H1 (cell line): ENCODE results near the gene FARS2. TPM values are rescaled to one million over a fixed set of nuclear protein-coding genes. Genes with fewer than 3 reads are reported as not detected.

Experiments
- CTCF ChIA-PET: fragments of 300-600 bp; sonication (Branson Sonifier 250); formaldehyde crosslinking; loops from one replicate; lab custom pipeline; 2021; ENCODE audit not compliant: partially characterized antibody; lab: Charles Lee
- POLR2A ChIA-PET: fragments of 300-600 bp; sonication (Branson Sonifier 250); formaldehyde crosslinking; loops from one replicate; lab custom pipeline; 2021; ENCODE audit warnings: inconsistent platforms; ENCODE audit not compliant: partially characterized antibody; lab: Charles Lee
- DNase-seq, 2 experiments: peaks; one replicate each; pipeline versions ENCODE4 v3.0.0 to v3.0.0-alpha.2; 2010 to 2022; ENCODE audit warnings: low spot score in 2 of 2, low read depth in 1 of 2, mixed read lengths in 1 of 2
- FAIRE-seq: peaks from 2 replicates; lab custom pipeline; 2011; peaks lifted over from hg19 to GRCh38; lab: Jason Lieb, UNC
- H2AFZ ChIP-seq: 2 replicates; pipeline ENCODE4 v1.8.1; 2012; ENCODE audit warnings: low read length, inconsistent platforms
- H2AK5ac ChIP-seq: 2 replicates; pipeline ENCODE4 v1.6.1; 2013; ENCODE audit warnings: low read depth, low read length
- H2BK120ac ChIP-seq: replicated peaks from 2 replicates; pipeline ENCODE3; 2013; ENCODE audit warnings: low read depth, low read length, inconsistent platforms
- H2BK12ac ChIP-seq: 2 replicates; pipeline ENCODE4 v1.6.1; 2013; ENCODE audit warnings: low read depth, low read length
- H2BK15ac ChIP-seq: 2 replicates; pipeline ENCODE4 v1.6.1; 2013; ENCODE audit warnings: low read length
- H2BK20ac ChIP-seq: 2 replicates; pipeline ENCODE4 v1.6.1; 2013; ENCODE audit warnings: low read length
- H2BK5ac ChIP-seq: 2 replicates; pipeline ENCODE4 v1.6.1; 2013; ENCODE audit warnings: low read depth, low read length
- H3K14ac ChIP-seq: 2 replicates; pipeline ENCODE4 v1.6.1; 2013; ENCODE audit warnings: inconsistent platforms; ENCODE audit not compliant: insufficient read length
- H3K18ac ChIP-seq: 2 replicates; pipeline ENCODE4 v1.6.1; 2013; ENCODE audit warnings: low read length; ENCODE audit errors: extremely low read depth
- H3K23ac ChIP-seq: 2 replicates; pipeline ENCODE4 v1.6.1; 2013; ENCODE audit warnings: inconsistent platforms; ENCODE audit not compliant: insufficient read length
- H3K23me2 ChIP-seq: 2 replicates; pipeline ENCODE4 v1.6.1; 2013; ENCODE audit warnings: low read depth, low read length
- H3K27ac ChIP-seq: 2 replicates; pipeline ENCODE4 v1.6.1; 2011; ENCODE audit warnings: low read depth, low read length, inconsistent platforms
- H3K27me3 ChIP-seq, 4 experiments: replicated peaks in 1 of 4; 1 replicate in 1 of 4; 2 replicates in 3 of 4; pipeline versions ENCODE4 v1.6.1 to v1.8.1; 2011 to 2013; ENCODE audit warnings: low read length in 3 of 4, mild to moderate bottlenecking in 3 of 4, inconsistent platforms in 2 of 4, mixed read lengths in 2 of 4, moderate library complexity in 1 of 4; ENCODE audit not compliant: control insufficient read depth in 3 of 4, insufficient read depth in 3 of 4; ENCODE audit errors: extremely low read depth in 1 of 4
- H3K36me3 ChIP-seq, 4 experiments: 2 replicates each; pipeline versions ENCODE4 v1.6.1 to v1.8.1; 2011 to 2013; ENCODE audit warnings: mild to moderate bottlenecking in 4 of 4, low read length in 3 of 4, moderate library complexity in 2 of 4, control low read depth in 1 of 4, inconsistent platforms in 1 of 4; ENCODE audit not compliant: insufficient read depth in 4 of 4, control insufficient read depth in 2 of 4
- H3K4ac ChIP-seq: replicated peaks from 2 replicates; pipeline ENCODE3; 2013; ENCODE audit warnings: low read length, low read depth, mixed read lengths, inconsistent platforms; ENCODE audit not compliant: insufficient read length
- H3K4me1 ChIP-seq, 4 experiments: replicated peaks in 1 of 4; 1 replicate in 1 of 4; 2 replicates in 3 of 4; pipeline versions ENCODE4 v1.6.1 to v1.8.1; 2011 to 2013; ENCODE audit warnings: low read length in 3 of 4, inconsistent platforms in 2 of 4, mixed read lengths in 1 of 4; ENCODE audit not compliant: insufficient read depth in 4 of 4, control insufficient read depth in 3 of 4
- H3K4me2 ChIP-seq, 2 experiments: 2 replicates each; pipeline versions ENCODE4 v1.6.1 to v1.8.1; 2011 to 2013; ENCODE audit warnings: low read depth in 2 of 2, low read length in 2 of 2, control low read depth in 1 of 2, inconsistent platforms in 1 of 2, mild to moderate bottlenecking in 1 of 2; ENCODE audit not compliant: insufficient read depth in 1 of 2
- H3K4me3 ChIP-seq, 4 experiments: fragments of 200-600, 300-600 bp in 1 of 4; sonication (generic), shearing (Covaris generic), sonication (Bioruptor Twin) in 1 of 4; 2 replicates each; pipeline versions ENCODE4 v1.5.1 to v1.8.1; 2011 to 2016; ENCODE audit warnings: low read length in 4 of 4, low read depth in 3 of 4, control low read depth in 2 of 4, inconsistent platforms in 2 of 4, mild to moderate bottlenecking in 2 of 4, mixed read lengths in 1 of 4, moderate library complexity in 1 of 4; ENCODE audit not compliant: insufficient read depth in 2 of 4; ENCODE audit errors: extremely low read depth in 1 of 4
- H3K56ac ChIP-seq: replicated peaks from 2 replicates; pipeline ENCODE3; 2013; ENCODE audit warnings: low read depth, mild to moderate bottlenecking, mixed read lengths, low read length, inconsistent platforms; ENCODE audit not compliant: insufficient read length
- H3K79me1 ChIP-seq: 2 replicates; pipeline ENCODE4 v1.6.1; 2013; ENCODE audit warnings: low read depth, low read length, control low read depth
- H3K79me2 ChIP-seq, 2 experiments: 2 replicates each; pipeline versions ENCODE4 v1.6.1 to v1.8.1; 2012 to 2013; ENCODE audit warnings: low read length in 2 of 2, mild to moderate bottlenecking in 2 of 2, inconsistent platforms in 1 of 2; ENCODE audit not compliant: insufficient read depth in 2 of 2, control insufficient read depth in 1 of 2
- H3K9ac ChIP-seq, 4 experiments: replicated peaks in 1 of 4; 1 replicate in 1 of 4; 2 replicates in 3 of 4; pipeline versions ENCODE4 v1.6.1 to v1.8.1; 2011 to 2013; ENCODE audit warnings: low read depth in 3 of 4, low read length in 3 of 4, control low read depth in 2 of 4, mild to moderate bottlenecking in 2 of 4, moderate library complexity in 2 of 4, inconsistent platforms in 1 of 4; ENCODE audit errors: extremely low read depth in 1 of 4
- H3K9me3 ChIP-seq, 2 experiments: 2 replicates each; pipeline versions ENCODE4 v1.6.1 to v1.8.1; 2012 to 2013; ENCODE audit warnings: mild to moderate bottlenecking in 2 of 2, moderate library complexity in 2 of 2, control low read depth in 1 of 2, inconsistent platforms in 1 of 2, low read depth in 1 of 2, low read length in 1 of 2, mixed read lengths in 1 of 2; ENCODE audit not compliant: insufficient read depth in 2 of 2
- H4K20me1 ChIP-seq, 2 experiments: replicated peaks in 1 of 2; 2 replicates each; pipeline versions ENCODE3 to v1.8.1; 2011 to 2013; ENCODE audit warnings: inconsistent platforms in 2 of 2, low read length in 2 of 2, mild to moderate bottlenecking in 1 of 2; ENCODE audit not compliant: insufficient read depth in 2 of 2, control insufficient read depth in 1 of 2
- H4K5ac ChIP-seq: 2 replicates; pipeline ENCODE4 v1.6.1; 2013; ENCODE audit warnings: low read length, low read depth, mixed read lengths, inconsistent platforms; ENCODE audit not compliant: insufficient read length
- H4K8ac ChIP-seq: 2 replicates; pipeline ENCODE4 v1.8.0; 2013; ENCODE audit warnings: mild to moderate bottlenecking, moderate library complexity, low read length, inconsistent platforms; ENCODE audit not compliant: insufficient read depth; ENCODE audit errors: extremely low read depth
- H4K91ac ChIP-seq: replicated peaks from 2 replicates; pipeline ENCODE3; 2013; ENCODE audit warnings: low read length, mixed read lengths, inconsistent platforms; ENCODE audit not compliant: insufficient read length
- ASH2L ChIP-seq: fragments of 200-600, 300-600 bp; sonication (generic); IDR thresholded peaks from one replicate; pipeline ENCODE4 v1.7.1; 2017; ENCODE audit warnings: low read length
- ATF2 ChIP-seq: IDR thresholded peaks from 2 replicates; pipeline ENCODE4 v1.6.1; 2012; ENCODE audit warnings: low read length, inconsistent platforms
- BCL11A ChIP-seq, 2 experiments: IDR thresholded peaks; one replicate each; pipeline ENCODE4 v1.6.1; 2011; ENCODE audit warnings: low read depth in 2 of 2, low read length in 2 of 2, mild to moderate bottlenecking in 2 of 2
- CEBPB ChIP-seq: IDR thresholded peaks from 2 replicates; pipeline ENCODE4 v1.6.1; 2012; ENCODE audit warnings: low read depth, low read length
- FOSL1 ChIP-seq: IDR thresholded peaks from 2 replicates; pipeline ENCODE4 v1.6.1; 2011; ENCODE audit warnings: mild to moderate bottlenecking, low read depth, low read length, moderate library complexity; ENCODE audit not compliant: insufficient read depth
- JUN ChIP-seq: IDR thresholded peaks from 2 replicates; pipeline ENCODE4 v1.6.1; 2011; ENCODE audit warnings: low read depth, mild to moderate bottlenecking, improper control_type of control experiment, low read length
- MAFK ChIP-seq: IDR thresholded peaks from 2 replicates; pipeline ENCODE4 v1.6.1; 2012; ENCODE audit warnings: low read depth, mild to moderate bottlenecking, improper control_type of control experiment, low read length
- NRF1 ChIP-seq: IDR thresholded peaks from 2 replicates; pipeline ENCODE4 v1.6.1; 2011; ENCODE audit warnings: mild to moderate bottlenecking, low read depth, low read length, improper control_type of control experiment
- RBBP5 ChIP-seq: IDR thresholded peaks from 2 replicates; pipeline ENCODE4 v1.7.1; 2012; ENCODE audit warnings: low read depth, mild to moderate bottlenecking, inconsistent platforms, low read length, moderate library complexity, borderline replicate concordance
- RFX5 ChIP-seq: IDR thresholded peaks from 2 replicates; pipeline ENCODE4 v1.6.1; 2011; ENCODE audit warnings: low read depth, low read length, improper control_type of control experiment, borderline replicate concordance
- SIN3A ChIP-seq, 2 experiments: IDR thresholded peaks in 1 of 2; conservative IDR thresholded peaks in 1 of 2; 2 replicates each; pipeline ENCODE4 v1.6.1; 2011 to 2012; ENCODE audit warnings: low read length in 2 of 2, improper control_type of control experiment in 1 of 2, low read depth in 1 of 2, mild to moderate bottlenecking in 1 of 2
- SIRT6 ChIP-seq: IDR thresholded peaks from one replicate; pipeline ENCODE4 v1.7.1; 2012; ENCODE audit warnings: low read length, inconsistent platforms
- TBP ChIP-seq: IDR thresholded peaks from 2 replicates; pipeline ENCODE4 v1.6.1; 2011; ENCODE audit warnings: low read depth, low read length, improper control_type of control experiment
- TCF12 ChIP-seq: IDR thresholded peaks from 2 replicates; pipeline ENCODE4 v1.6.1; 2011; ENCODE audit warnings: low read depth, mild to moderate bottlenecking, low read length
- WGBS, 2 experiments: shearing (Covaris generic) in 1 of 2; methylation state at CpG; one replicate each; pipeline versions ENCODE4 v1.1.6 to v1.1.7; 2013 to 2015; ENCODE audit warnings: low lambda C conversion rate in 2 of 2, mixed read lengths in 2 of 2, inconsistent platforms in 1 of 2, low coverage in 1 of 2, missing lambda C conversion rate in 1 of 2; ENCODE audit not compliant: insufficient replicate concordance in 2 of 2, insufficient coverage in 1 of 2, insufficient read length in 1 of 2; ENCODE audit errors: extremely low coverage in 1 of 2, missing lambda C conversion rate in 1 of 2; 5-methylcytosine and 5-hydroxymethylcytosine counted together
- polyA plus RNA-seq, 7 experiments: library from polyadenylated mRNA; depleted of rRNA in 3 of 7; stranded (reverse) in 5 of 7; unstranded in 2 of 7; fragments of >200 nt in 5 of 7; fragments of 200-250 nt in 2 of 7; gene quantifications; 1 replicate in 5 of 7; 2 replicates in 1 of 7; 4 replicates in 1 of 7; pipeline versions ENCODE4 v1.2.1 to v1.2.3, GENCODE V29; 2011 to 2013; ENCODE audit warnings: missing spikeins in 2 of 7, mixed read lengths in 2 of 7
- total RNA-seq: library from RNA; stranded (reverse); fragmentation: NEBNext Ultra II Directional; extraction: Animal tissue kit (Norgen Biotek cat#: 25700); gene quantifications from 2 replicates; pipeline ENCODE4 v1.2.1, GENCODE V29; 2021

FARS2 gene
- total and polyA plus RNA-seq, 2 of the 8 experiments (the other 6 are each of a cell fraction or from before 2014, with no cell fraction given), result 11.7 to 14.4 TPM

- POLR2A ChIA-PET, result no interaction called here
- H3K9me3 ChIP-seq, result no peaks in the 10 kb centered on the region
- no peak for FAIRE-seq
- TF ChIP-seq NRF1, result no peak
- no peak for TF ChIP-seq RFX5
- TF ChIP-seq MAFK, result no peak
- no peak for TF ChIP-seq SIN3A (conservative IDR thresholded peaks at IDR 0.05 in 1 of 2, IDR thresholded peaks at IDR 0.05 in 1 of 2; ENCODE audit: low read depth in 1 of 2, low read length in 2 of 2)
- TF ChIP-seq FOSL1, result no peak
- no peak for TF ChIP-seq CEBPB
- TF ChIP-seq TBP, result no peak
- TF ChIP-seq BCL11A (IDR thresholded peaks at IDR 0.05; ENCODE audit: low read depth in 2 of 2, low read length in 2 of 2), result no peak
- TF ChIP-seq RBBP5, result no peak
- TF ChIP-seq SIRT6, result no peak
- no peak for TF ChIP-seq TCF12
- no peak for TF ChIP-seq JUN
- TF ChIP-seq ASH2L, result no peak
- TF ChIP-seq ATF2, result no peak
Measured at GRCh38 chr6:5339786-5340185, 78.5 kb downstream of the FARS2 start.

More at GRCh38 chr6:5339786-5340185, 78.5 kb downstream of the FARS2 start:
- no peaks in the 10 kb centered on the region; the same call in 1 of the 2 replicates for H3K79me1 ChIP-seq
- no peak overlapping the region for H2BK120ac ChIP-seq
- no peak overlapping the region for H3K4me2 ChIP-seq
- H3K18ac ChIP-seq, result no peak overlapping the region
- H3K14ac ChIP-seq, result no peak overlapping the region
- CTCF ChIA-PET, result interaction anchor here (0.7 to 1.2 kb wide), 3 partner anchors 11 to 37 kb away, joined by 3 to 4 read pairs (median 3); no protein-coding TSS in a partner anchor
- H2BK5ac ChIP-seq, result no peak overlapping the region
- H2AK5ac ChIP-seq, result no peak overlapping the region
- H3K56ac ChIP-seq, result no peak overlapping the region
- no peak overlapping the region for H3K9ac ChIP-seq
- WGBS, 2 experiments, result 90% methylated on average over 3 of the region's 3 CpGs; no CpG with 5 or more reads in 1 of the 2 experiments
- no peak overlapping the region for H4K91ac ChIP-seq
- H4K8ac ChIP-seq, result no peak overlapping the region
- no peak overlapping the region for H4K5ac ChIP-seq
- H3K27me3 ChIP-seq, result no peaks in the 10 kb centered on the region
- no peak overlapping the region for H3K23ac ChIP-seq
- H3K36me3 ChIP-seq, result no peaks in the 10 kb centered on the region
- no peaks in the 10 kb centered on the region for H3K23me2 ChIP-seq
- no peak overlapping the region for H2BK20ac ChIP-seq
- no peak for DNase-seq
- no peaks in the 10 kb centered on the region for H3K4me1 ChIP-seq
- no peak overlapping the region for H3K4me3 ChIP-seq
- H2BK15ac ChIP-seq, result no peak overlapping the region
- no peak overlapping the region for H3K27ac ChIP-seq
- peaks cover 0 to 2% of the 10 kb centered on the region in 2 experiments; a peak in 1 of 4 replicates for H3K79me2 ChIP-seq
- no peak overlapping the region for H3K4ac ChIP-seq
- no peaks in the 10 kb centered on the region for H4K20me1 ChIP-seq
- no peak overlapping the region for H2BK12ac ChIP-seq
- no peak overlapping the region for H2AFZ ChIP-seq
